Epithelial cell of umbilical artery (primary cell): Measurements from ENCODE around the gene NR2F6. TPM values are rescaled to one million over a fixed set of nuclear protein-coding genes. Genes with fewer than 3 reads are reported as not detected.

ENCODE experiments used
- total RNA-seq: library from RNA; depleted of rRNA; stranded (reverse); fragments of >200 nt; gene quantifications from 2 replicates; pipeline ENCODE4 v1.2.3, GENCODE V29; 2014

The NR2F6 gene
- 49.7 and 55.8 TPM in 2 replicates for total RNA-seq

GRCh38 chr19:17245535-17245984 lies at the start of gene NR2F6:
Gene NR2F6 (minus strand): TSS chr19:17245919. CDS start chr19:17245220, 699 bp downstream.

GRCh38 chr19:17281391-17282304 lies 35.9 kb upstream of the NR2F6 start, which contains the start of gene ANKLE1:
Gene ANKLE1 (plus strand): TSS chr19:17281901. CDS start chr19:17281921, 20 bp downstream.

GRCh38 chr19:17266975-17267788 lies 21.5 kb upstream of the NR2F6 start, which contains the start of gene BABAM1:
Gene BABAM1 (plus strand): TSS chr19:17267443. CDS start chr19:17268807, 1,364 bp downstream.

GRCh38 chr19:17264641-17264979 lies 18.9 kb upstream of the NR2F6 start, which contains the start of gene USHBP1:
Gene USHBP1 (minus strand): TSS chr19:17264745. CDS start chr19:17264299, 446 bp downstream.

GRCh38 chr19:17226002-17226933 lies 19.5 kb downstream of the NR2F6 start, which contains the start of gene OCEL1:
Gene OCEL1 (plus strand): TSS chr19:17226226. CDS start chr19:17226248, 22 bp downstream.

GRCh38 chr19:17215127-17215971 lies 30.4 kb downstream of the NR2F6 start, which contains the start of gene USE1:
Gene USE1 (plus strand): TSS chr19:17215357. CDS start chr19:17215406, 49 bp downstream.

Other genes starting within 250 kb of the NR2F6 start
- 0.30 and 0.65 TPM in 2 replicates for gene CPAMD8, start 219.1 kb downstream of the NR2F6 start, total RNA-seq
- gene HAUS8, start 170.5 kb downstream of the NR2F6 start, total RNA-seq: 4.9 and 5.6 TPM in 2 replicates
- gene MYO9B, start 170.1 kb downstream of the NR2F6 start, total RNA-seq: 34.2 and 50.0 TPM in 2 replicates
- gene USE1, start 30.6 kb downstream of the NR2F6 start, total RNA-seq: 19.2 and 19.6 TPM in 2 replicates
- 4.1 and 4.2 TPM in 2 replicates for gene OCEL1, start 19.7 kb downstream of the NR2F6 start, total RNA-seq
- 13.3 and 17.2 TPM in 2 replicates for gene USHBP1, start 18.8 kb upstream of the NR2F6 start, total RNA-seq
- 134 and 168 TPM in 2 replicates for gene BABAM1, start 21.5 kb upstream of the NR2F6 start, total RNA-seq
- gene ANKLE1, start 36.0 kb upstream of the NR2F6 start, total RNA-seq: 0.65 and 1.4 TPM in 2 replicates
- gene ABHD8, start 57.5 kb upstream of the NR2F6 start, total RNA-seq: 5.2 and 9.9 TPM in 2 replicates
- 33.8 and 37.7 TPM in 2 replicates for gene MRPL34, start 60.0 kb upstream of the NR2F6 start, total RNA-seq
- 10.4 and 27.7 TPM in 2 replicates for gene DDA1, start 63.6 kb upstream of the NR2F6 start, total RNA-seq
- gene ANO8, start 88.9 kb upstream of the NR2F6 start, total RNA-seq: 3.6 and 3.8 TPM in 2 replicates
- 15.3 and 18.7 TPM in 2 replicates for gene GTPBP3, start 91.6 kb upstream of the NR2F6 start, total RNA-seq
- 0.61 and 4.5 TPM in 2 replicates for gene PLVAP, start 131.4 kb upstream of the NR2F6 start, total RNA-seq
- gene CCDC194, start 148.3 kb upstream of the NR2F6 start, total RNA-seq: under 0.01 and 1.2 TPM in 2 replicates
- gene BST2, start 159.7 kb upstream of the NR2F6 start, total RNA-seq: 146 and 1,184 TPM in 2 replicates
- 44.2 and 46.0 TPM in 2 replicates for gene MVB12A, start 174.1 kb upstream of the NR2F6 start, total RNA-seq
- gene TMEM221, start 202.7 kb upstream of the NR2F6 start, total RNA-seq: not detected in 2 replicates
- not detected in 2 replicates for gene NXNL1, start 215.0 kb upstream of the NR2F6 start, total RNA-seq
- 7.8 and 9.6 TPM in 2 replicates for gene SLC27A1, start 224.6 kb upstream of the NR2F6 start, total RNA-seq